IPS-11a (cell line): ENCODE measurements around the gene SMC4.
"Not testable (repeated sequence)": the region's sequence is repeated elsewhere in the genome, so short reads cannot be mapped to it uniquely, and the experiment has no call there.

Source experiments
- H3K4me3 ChIP-seq: one replicate; pipeline ENCODE4 v1.5.1; 2013; ENCODE audit warnings: low read depth, low read length, control low read depth

Gene SMC4

GRCh38 chr3:160399125-160400029, at the start of gene SMC4, which contains the start of gene IFT80:
TSS of gene SMC4 (plus strand) at chr3:160399650. CDS start at chr3:160400827, 1,177 bp downstream.
TSS of gene IFT80 (minus strand) at chr3:160399225. CDS start at chr3:160384600, 14,625 bp downstream.
- peak within 1 kb of the TSS; percentile 95 for H3K4me3 ChIP-seq

GRCh38 chr3:160355826-160356225, 43.6 kb upstream of the SMC4 start:
- no peak overlapping the region for H3K4me3 ChIP-seq

- not testable (repeated sequence) for H3K4me3 ChIP-seq
These were observed 36.6 kb upstream of the SMC4 start for GRCh38 chr3:160362896-160363295.

- no peak overlapping the region for H3K4me3 ChIP-seq
These were observed 33.5 kb upstream of the SMC4 start for GRCh38 chr3:160365869-160366522.

- H3K4me3 ChIP-seq, result no peak overlapping the region
These were observed 30.6 kb upstream of the SMC4 start for GRCh38 chr3:160368804-160369203.

- no peak overlapping the region for H3K4me3 ChIP-seq
These were observed 29.7 kb upstream of the SMC4 start for GRCh38 chr3:160369784-160370183.

GRCh38 chr3:160370987-160371857, 28.2 kb upstream of the SMC4 start:
- H3K4me3 ChIP-seq, result no peak overlapping the region

GRCh38 chr3:160372780-160373179, 26.7 kb upstream of the SMC4 start:
- no peak overlapping the region for H3K4me3 ChIP-seq

- no peak overlapping the region for H3K4me3 ChIP-seq
These were observed 25.8 kb upstream of the SMC4 start for GRCh38 chr3:160373655-160374054.

GRCh38 chr3:160374472-160374871, 25.0 kb upstream of the SMC4 start:
- H3K4me3 ChIP-seq, result no peak overlapping the region

- no peak overlapping the region for H3K4me3 ChIP-seq
These were observed 24.5 kb upstream of the SMC4 start for GRCh38 chr3:160374925-160375324.

- no peak overlapping the region for H3K4me3 ChIP-seq
These were observed 22.8 kb upstream of the SMC4 start for GRCh38 chr3:160376681-160377080.

- H3K4me3 ChIP-seq, result no peak overlapping the region
These were observed 20.9 kb upstream of the SMC4 start for GRCh38 chr3:160378331-160379109.

GRCh38 chr3:160379628-160380214, 19.7 kb upstream of the SMC4 start:
- no peak overlapping the region for H3K4me3 ChIP-seq

GRCh38 chr3:160381470-160381869, 18.0 kb upstream of the SMC4 start:
- H3K4me3 ChIP-seq, result no peak overlapping the region

GRCh38 chr3:160384639-160385318, 14.7 kb upstream of the SMC4 start:
- H3K4me3 ChIP-seq, result no peak overlapping the region

GRCh38 chr3:160390565-160391138, 8.8 kb upstream of the SMC4 start:
- no peak overlapping the region for H3K4me3 ChIP-seq

GRCh38 chr3:160392798-160393197, 6.7 kb upstream of the SMC4 start:
- H3K4me3 ChIP-seq, result no peak overlapping the region
